NT2/D1 (cell line): ENCODE data around the gene FAM3D.

Source experiments
- YY1 ChIP-seq: IDR thresholded peaks from 2 replicates; pipeline ENCODE4 v1.6.1; 2011; ENCODE audit not compliant: insufficient read length, insufficient read depth
- ZNF274 ChIP-seq: IDR thresholded peaks from 2 replicates; pipeline ENCODE4 v1.6.1; 2011; ENCODE audit warnings: mild to moderate bottlenecking, low read depth, low read length

DNA sequence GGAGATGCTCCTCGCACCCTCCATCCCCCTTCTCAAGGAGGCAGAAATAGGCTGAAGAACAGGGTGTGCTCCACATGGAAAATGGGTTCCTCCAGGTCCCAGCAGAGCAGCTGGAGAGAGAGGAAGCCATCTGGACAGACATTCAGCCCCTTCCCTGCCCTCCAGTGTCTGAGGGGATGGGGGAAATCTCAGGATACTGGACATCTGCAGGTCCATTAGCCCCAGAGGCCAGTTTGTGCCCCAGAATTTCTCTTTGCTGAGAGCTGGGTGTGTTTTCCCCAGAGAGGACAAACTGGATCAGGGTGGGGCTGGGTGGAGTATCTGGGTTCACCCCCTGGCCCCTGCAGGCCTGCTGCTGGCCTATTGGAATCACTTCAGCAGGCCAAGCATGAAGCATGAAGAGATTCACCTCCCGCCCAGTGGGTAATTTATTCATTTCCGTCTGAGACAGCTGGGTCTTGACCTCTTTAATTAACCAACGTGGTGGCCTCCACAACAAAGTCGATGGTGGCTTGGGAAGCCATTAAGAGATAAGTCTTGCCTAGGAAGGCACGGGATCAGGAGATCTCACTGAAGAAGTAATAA lies 4.6 kb downstream of the FAM3D start:
- TF ChIP-seq YY1 = no peak
- no peak for TF ChIP-seq ZNF274
